ENCODE measurements around the gene KCNMA1.

The KCNMA1 gene

DNA sequence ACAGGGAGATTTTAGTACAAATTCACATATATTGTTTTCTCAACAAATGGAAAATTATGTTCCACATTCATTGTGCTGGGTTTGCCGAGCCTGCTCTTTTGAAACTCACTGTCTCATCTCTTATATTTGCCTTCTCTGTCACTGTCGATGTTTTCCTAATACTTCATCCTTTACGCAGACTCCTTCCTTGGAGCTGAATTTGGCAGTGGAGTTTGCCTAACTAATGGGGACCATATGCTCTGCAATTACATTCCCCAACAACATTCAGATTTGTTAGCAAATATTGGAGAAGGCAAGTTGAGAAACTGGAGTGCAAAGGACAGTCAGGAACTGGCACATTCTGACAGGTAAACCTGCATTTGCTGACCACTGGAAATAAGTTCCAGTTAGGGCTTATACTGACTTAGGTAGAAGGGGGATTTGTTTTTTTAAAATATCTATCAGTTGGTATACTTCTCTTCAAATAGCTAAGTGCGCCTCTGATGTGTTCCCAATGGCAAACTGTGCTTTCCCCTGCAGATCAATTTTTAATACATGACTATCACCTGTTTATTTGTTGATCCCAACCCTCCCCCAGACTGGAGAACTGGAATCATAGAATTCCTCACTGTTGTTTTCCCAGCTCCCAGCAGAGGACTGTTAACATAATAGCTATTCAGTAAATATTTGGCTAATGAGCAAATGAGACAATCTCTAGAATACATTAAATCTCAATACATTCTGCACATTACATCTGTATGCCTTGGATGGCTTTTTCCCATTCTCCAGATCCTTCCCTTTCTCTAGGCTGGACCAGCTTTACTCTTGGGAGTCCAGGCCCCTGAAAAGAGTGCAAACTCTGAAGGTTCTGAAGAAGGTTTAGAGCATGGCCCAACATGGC lies 769.3 kb downstream of the KCNMA1 start:
- no peak for DNase-seq (ENCODE audit: low read depth, low spot score)

DNA sequence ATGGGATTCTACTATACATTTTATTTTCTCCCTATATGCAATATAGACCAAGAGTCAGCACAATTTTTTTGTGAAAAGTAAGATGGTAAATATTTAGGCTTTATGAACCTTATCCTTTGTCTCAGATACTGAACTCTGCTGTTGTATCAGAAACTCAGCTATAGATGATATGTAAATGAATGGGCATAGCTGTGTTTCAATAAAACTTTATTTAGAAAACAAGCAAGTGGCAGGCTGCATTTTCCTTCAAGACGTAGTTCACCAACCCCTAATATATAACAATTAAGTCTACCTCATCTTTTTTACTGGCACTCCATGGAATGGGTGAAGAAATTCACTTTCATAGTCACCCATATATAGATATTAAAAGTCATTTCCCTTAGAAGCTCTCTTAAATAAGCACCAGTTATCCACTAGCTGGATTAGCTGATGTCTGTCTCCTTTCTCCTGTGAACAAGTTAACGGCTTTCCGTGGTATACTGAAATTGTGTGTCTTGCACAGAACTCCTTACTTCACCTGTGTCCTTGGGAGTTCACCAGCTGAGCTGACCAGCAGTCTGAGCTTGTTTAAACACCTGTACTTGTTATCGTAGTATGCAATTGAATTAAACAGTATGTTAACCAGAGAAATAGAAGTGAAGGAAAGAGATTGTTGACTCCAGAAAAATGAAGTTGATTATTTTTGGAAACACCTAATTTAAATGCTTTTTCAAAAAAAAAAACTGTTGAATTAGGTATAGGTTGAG lies 770.6 kb downstream of the KCNMA1 start:
- DNase-seq (ENCODE audit: low read depth, low spot score): no peak

DNA sequence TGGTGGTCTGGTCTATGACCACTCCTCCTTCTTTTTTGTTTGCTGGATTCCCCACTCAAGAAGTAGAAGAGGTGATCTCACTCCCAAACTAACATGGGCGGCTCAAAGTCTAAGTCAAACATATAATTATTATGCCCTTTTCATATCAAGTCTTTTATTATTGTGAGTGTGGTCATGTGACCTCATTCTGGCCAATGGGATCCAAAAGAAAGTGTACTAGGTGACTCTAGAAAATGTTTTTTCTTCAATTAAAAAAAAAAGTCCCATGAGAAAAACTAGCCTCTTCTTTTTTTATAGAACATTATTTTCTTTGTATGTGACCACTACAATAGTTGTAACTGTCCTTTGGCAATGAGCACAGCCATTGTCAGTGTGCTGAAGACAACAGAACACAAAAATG lies 772.7 kb downstream of the KCNMA1 start:
- no peak for DNase-seq (ENCODE audit: low read depth, low spot score)

DNA sequence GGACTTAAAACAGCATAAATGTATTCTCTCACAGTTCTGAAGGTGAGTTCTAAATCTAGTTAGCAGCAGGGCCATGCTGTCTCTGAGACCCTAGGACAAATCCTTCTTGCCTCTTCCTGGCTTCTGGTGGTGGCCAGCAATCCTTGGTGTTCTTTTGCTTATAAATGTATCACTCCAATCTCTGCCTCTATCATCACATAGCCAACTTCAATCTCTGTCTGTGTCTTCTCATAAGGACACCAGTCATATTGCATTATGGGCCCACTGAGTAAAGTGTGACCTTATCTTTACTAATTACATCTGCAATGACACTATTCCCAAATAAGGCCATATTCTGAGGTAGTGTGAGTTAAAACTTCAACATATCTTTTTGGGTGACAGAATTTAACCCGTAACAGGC lies 778.9 kb downstream of the KCNMA1 start:
- DNase-seq (ENCODE audit: low read depth, low spot score): no peak

DNA sequence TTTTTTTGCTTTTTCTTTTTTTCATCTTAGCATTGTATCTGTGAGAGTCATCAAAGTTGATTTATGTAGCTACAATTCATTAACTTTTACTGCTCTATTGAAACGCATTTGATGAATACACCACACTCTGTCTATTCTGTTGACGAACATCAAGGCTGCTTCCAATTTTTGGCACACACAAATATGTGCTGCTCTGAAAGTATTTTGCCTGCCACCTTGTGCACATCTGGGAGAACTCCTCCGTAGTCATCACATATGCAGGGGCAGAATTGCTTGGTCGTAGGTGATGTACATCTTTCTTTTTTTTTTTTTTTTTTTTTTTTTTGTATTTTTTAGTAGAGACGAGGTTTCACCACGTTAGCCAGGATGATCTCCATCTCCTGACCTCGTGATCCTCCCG lies 796.8 kb downstream of the KCNMA1 start:
- no peak for DNase-seq (ENCODE audit: low read depth, low spot score)

DNA sequence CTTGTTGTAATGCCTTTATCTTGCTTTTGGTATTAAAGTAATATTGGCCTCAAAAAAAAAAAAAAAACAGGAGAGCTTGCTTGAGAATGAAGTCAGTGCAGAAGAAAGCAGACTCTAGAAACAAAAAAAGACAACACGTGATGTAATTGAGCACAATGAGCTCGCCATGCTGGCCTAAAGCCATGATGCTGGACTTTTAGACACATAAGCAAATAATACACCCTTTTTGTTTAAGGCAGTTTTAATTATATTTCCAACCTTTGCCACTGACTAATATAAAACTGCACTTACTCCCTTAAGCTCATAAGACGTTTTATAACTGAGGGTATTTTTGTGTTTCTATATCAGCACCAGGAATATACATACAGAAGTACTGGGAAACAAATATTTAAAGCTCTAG lies 798.3 kb downstream of the KCNMA1 start:
- no peak for DNase-seq (ENCODE audit: low read depth, low spot score)

DNA sequence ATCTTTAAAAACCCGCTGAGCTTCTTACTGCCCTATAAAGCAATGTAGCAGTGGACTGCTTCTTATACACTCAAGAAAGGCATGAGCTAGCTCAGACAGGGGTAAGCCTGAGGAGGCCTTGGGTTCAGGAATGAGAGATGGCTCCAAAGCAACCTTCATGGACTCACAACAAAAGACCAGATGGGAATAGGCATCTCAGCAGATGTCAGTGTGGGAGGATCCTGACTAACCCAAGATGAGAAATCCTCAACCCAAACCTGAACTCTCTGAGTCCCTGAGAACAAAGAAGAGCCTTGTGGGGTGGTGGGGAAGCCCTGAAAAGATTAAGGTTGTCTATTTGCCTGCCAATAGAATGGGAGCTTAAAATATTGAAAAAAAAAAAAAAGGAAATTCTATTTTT lies 807.4 kb downstream of the KCNMA1 start:
- DNase-seq (ENCODE audit: low read depth, low spot score): no peak

DNA sequence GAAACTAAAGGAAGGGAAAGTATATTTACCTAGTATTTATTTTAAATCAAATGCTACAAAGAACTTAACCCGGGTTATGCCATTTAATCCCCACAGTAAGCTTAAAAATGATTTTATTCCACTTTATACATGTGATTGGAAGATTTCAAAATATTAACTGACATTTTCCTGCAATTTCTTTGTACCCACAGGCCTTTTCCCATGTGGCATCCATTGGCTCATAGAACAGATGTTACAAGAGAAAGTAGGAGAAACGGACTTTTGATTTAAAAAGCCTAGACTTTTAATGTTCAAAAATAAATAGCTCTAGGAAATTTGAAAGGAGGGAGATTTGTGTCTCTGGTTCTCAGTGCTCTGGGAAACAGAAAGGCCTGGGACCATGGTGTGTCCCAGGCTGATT lies 807.9 kb downstream of the KCNMA1 start:
- no peak for DNase-seq (ENCODE audit: low read depth, low spot score)
